Mesendoderm (in vitro differentiated cells): ENCODE measurements around the gene CNR1.

Experiments
- DNase-seq: peaks from one replicate; pipeline ENCODE4 v3.0.0; 2013
- H2AK5ac ChIP-seq: 2 replicates; pipeline ENCODE4 v1.6.1; 2013; ENCODE audit warnings: low read length, inconsistent platforms
- H2BK120ac ChIP-seq: 2 replicates; pipeline ENCODE4 v1.6.1; 2013; ENCODE audit warnings: low read depth, mild to moderate bottlenecking, low read length, moderate library complexity, mixed read lengths
- H2BK15ac ChIP-seq: replicated peaks from 2 replicates; pipeline ENCODE4 v1.6.1; 2013; ENCODE audit warnings: low read depth, mild to moderate bottlenecking, moderate library complexity
- H2BK5ac ChIP-seq: 2 replicates; pipeline ENCODE4 v1.6.1; 2013; ENCODE audit warnings: low read length, inconsistent platforms
- H3K18ac ChIP-seq: 2 replicates; pipeline ENCODE4 v1.6.1; 2013; ENCODE audit warnings: mild to moderate bottlenecking, low read length, mixed read lengths
- H3K23ac ChIP-seq: one replicate; pipeline ENCODE4 v1.6.1; 2013; ENCODE audit warnings: low read length
- H3K27ac ChIP-seq: 2 replicates; pipeline ENCODE4 v1.5.1; 2013; ENCODE audit warnings: low read depth, mild to moderate bottlenecking, inconsistent platforms, low read length, moderate library complexity
- H3K27me3 ChIP-seq: 2 replicates; pipeline ENCODE4 v1.6.1; 2013; ENCODE audit warnings: low read length, control low read depth, mild to moderate bottlenecking, inconsistent platforms; ENCODE audit not compliant: insufficient read depth, poor library complexity
- H3K36me3 ChIP-seq: 2 replicates; pipeline ENCODE4 v1.6.1; 2013; ENCODE audit warnings: low read length, inconsistent platforms; ENCODE audit not compliant: control insufficient read depth, insufficient read depth
- H3K4ac ChIP-seq: one replicate; pipeline ENCODE4 v1.6.1; 2013; ENCODE audit warnings: low read depth, mild to moderate bottlenecking, low read length, moderate library complexity
- H3K4me1 ChIP-seq: 2 replicates; pipeline ENCODE4 v1.6.1; 2013; ENCODE audit warnings: low read depth, low read length, inconsistent platforms; ENCODE audit not compliant: control insufficient read depth
- H3K4me2 ChIP-seq: 2 replicates; pipeline ENCODE4 v1.6.1; 2013; ENCODE audit warnings: low read length
- H3K4me3 ChIP-seq: 2 replicates; pipeline ENCODE4 v1.5.1; 2013; ENCODE audit warnings: mild to moderate bottlenecking, low read length
- H3K56ac ChIP-seq: one replicate; pipeline ENCODE4 v1.6.1; 2013; ENCODE audit warnings: low read length
- H3K79me1 ChIP-seq: 2 replicates; pipeline ENCODE4 v1.6.1; 2013; ENCODE audit warnings: low read length, inconsistent platforms
- H3K79me2 ChIP-seq: 2 replicates; pipeline ENCODE4 v1.6.1; 2013; ENCODE audit warnings: mild to moderate bottlenecking, low read length; ENCODE audit not compliant: control insufficient read depth, insufficient read depth
- H3K9ac ChIP-seq: 2 replicates; pipeline ENCODE4 v1.6.1; 2013; ENCODE audit warnings: low read length, inconsistent platforms
- H4K5ac ChIP-seq: one replicate; pipeline ENCODE4 v1.6.1; 2013; ENCODE audit warnings: low read length
- H4K8ac ChIP-seq: one replicate; pipeline ENCODE4 v1.6.1; 2013; ENCODE audit warnings: low read depth, mild to moderate bottlenecking, control low read depth, low read length, moderate library complexity
- WGBS: extraction: QIAGEN DNeasy Blood & Tissue Kit; methylation state at CpG from one replicate; pipeline ENCODE4 v1.1.7; 2013; ENCODE audit warnings: low lambda C conversion rate, missing lambda C conversion rate; ENCODE audit not compliant: insufficient coverage; ENCODE audit errors: extremely low coverage; 5-methylcytosine and 5-hydroxymethylcytosine counted together

CNR1 gene

DNA sequence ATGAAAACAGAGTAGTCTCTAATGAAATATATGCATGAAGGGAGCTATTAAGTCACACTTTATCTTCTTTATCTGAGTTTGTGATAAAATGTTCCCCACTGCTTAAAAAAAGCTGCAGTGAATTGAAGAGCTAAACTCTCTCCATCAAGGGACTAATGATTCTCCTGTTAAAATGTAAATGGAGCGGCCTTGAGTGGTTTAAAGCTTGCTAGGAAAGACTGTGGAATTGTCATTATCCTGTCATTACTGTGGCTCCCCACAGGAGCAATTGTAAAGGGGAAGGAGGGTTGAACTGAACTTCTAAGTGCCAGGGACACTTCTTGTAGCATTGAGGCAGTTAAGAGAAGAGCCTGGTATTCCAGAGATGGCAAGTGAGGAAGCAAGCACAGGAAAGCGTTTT lies 17.3 kb upstream of the CNR1 start:
- Histone ChIP-seq H2AK5ac (no peak overlapping the region), H3K18ac (no peak overlapping the region), H3K27ac (no peak overlapping the region), H3K4me3 (no peak overlapping the region), H3K4me1 (no peaks in the 10 kb centered on the region), H4K8ac (no peak overlapping the region), H2BK15ac (no peak overlapping the region), H3K4me2 (no peak overlapping the region), H3K56ac (no peak overlapping the region), H3K79me1 (no peaks in the 10 kb centered on the region), H3K27me3 (no peaks in the 10 kb centered on the region), H2BK5ac (no peak overlapping the region), H3K4ac (no peak overlapping the region), H3K9ac (no peak overlapping the region), H3K23ac (no peak overlapping the region), H2BK120ac (no peak overlapping the region), H3K79me2 (no peaks in the 10 kb centered on the region), H3K36me3 (no peaks in the 10 kb centered on the region), H4K5ac (no peak overlapping the region)
- DNase-seq: peak; percentile 14
- WGBS: no CpG with 5 or more reads among the region's 2 CpGs

DNA sequence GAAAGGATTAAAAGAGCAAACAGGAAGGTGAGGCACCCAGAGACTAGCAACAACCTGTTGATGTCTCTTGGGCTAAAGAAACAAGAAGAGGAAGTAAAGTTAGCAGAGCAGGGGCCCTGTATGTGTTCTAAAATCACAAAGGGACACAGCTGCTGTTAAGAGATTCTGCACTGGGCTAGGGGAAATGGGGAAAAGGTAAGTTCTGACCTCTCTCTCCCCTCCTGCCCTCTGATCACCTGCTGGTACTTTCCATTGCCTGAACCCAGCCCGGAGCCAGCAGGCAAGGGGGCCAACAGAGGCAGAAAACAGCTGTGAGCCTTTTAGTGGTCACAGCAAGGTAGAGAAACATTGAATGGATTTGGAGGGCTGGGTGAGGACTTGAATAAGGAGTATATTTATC lies 13.5 kb upstream of the CNR1 start:
- no CpG with 5 or more reads among the region's 1 CpG for WGBS
- Histone ChIP-seq H4K5ac (no peak overlapping the region), H3K9ac (no peak overlapping the region)

GRCh38 chr6:88177961-88178464 lies 11.9 kb upstream of the CNR1 start:
- Histone ChIP-seq H3K79me2 (no peaks in the 10 kb centered on the region), H3K27me3 (no peaks in the 10 kb centered on the region), H3K18ac (no peak overlapping the region), H3K9ac (no peak overlapping the region), H3K4ac (no peak overlapping the region), H2BK120ac (no peak overlapping the region), H4K8ac (no peak overlapping the region), H3K36me3 (no peaks in the 10 kb centered on the region), H3K4me2 (no peak overlapping the region), H3K79me1 (no peaks in the 10 kb centered on the region), H2BK15ac (no peak overlapping the region), H3K56ac (no peak overlapping the region), H2BK5ac (no peak overlapping the region), H2AK5ac (no peak overlapping the region), H3K4me1 (no peaks in the 10 kb centered on the region), H3K23ac (no peak overlapping the region), H3K4me3 (no peak overlapping the region), H3K27ac (no peak overlapping the region), H4K5ac (no peak overlapping the region)
- no CpG with 5 or more reads among the region's 3 CpGs for WGBS
- DNase-seq: peak; percentile 29

More for the DNA sequence above, 13.5 kb upstream of the CNR1 start:
- no peak overlapping the region for H3K56ac ChIP-seq
- H4K8ac ChIP-seq: no peak overlapping the region
- no peak overlapping the region for H3K4ac ChIP-seq
- H3K18ac ChIP-seq: no peak overlapping the region
- no peaks in the 10 kb centered on the region for H3K79me2 ChIP-seq
- peak; percentile 49 for DNase-seq
- no peaks in the 10 kb centered on the region for H3K36me3 ChIP-seq
- H3K27me3 ChIP-seq: no peaks in the 10 kb centered on the region
- no peaks in the 10 kb centered on the region for H3K4me1 ChIP-seq
- H3K79me1 ChIP-seq: no peaks in the 10 kb centered on the region
- no peak overlapping the region for H2BK15ac ChIP-seq
- no peak overlapping the region for H3K23ac ChIP-seq
- H2AK5ac ChIP-seq: no peak overlapping the region
- no peak overlapping the region for H3K4me2 ChIP-seq
- no peak overlapping the region for H2BK5ac ChIP-seq
- H3K27ac ChIP-seq: peak overlapping the region; percentile 37
- no peak overlapping the region for H3K4me3 ChIP-seq
- no peak overlapping the region for H2BK120ac ChIP-seq

DNA sequence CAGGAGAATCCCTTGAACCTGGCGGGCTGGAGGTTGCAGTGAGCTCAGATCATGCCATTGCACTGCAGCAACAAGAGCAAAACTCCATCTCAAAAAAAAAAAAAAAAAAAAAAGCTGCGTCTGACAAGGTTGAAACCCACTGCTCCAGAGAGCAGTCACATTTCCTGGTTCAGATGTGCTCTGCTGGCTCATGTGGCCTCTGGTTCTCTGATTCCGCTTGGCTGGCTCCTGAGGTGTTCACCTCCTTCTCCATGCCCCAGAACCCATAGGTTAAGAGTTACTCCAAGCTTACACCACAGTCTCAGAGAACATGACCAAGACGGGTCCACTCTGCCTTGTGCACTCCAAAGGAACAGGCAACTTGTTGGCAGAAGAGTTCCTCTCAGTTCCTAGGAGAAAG lies 8.8 kb upstream of the CNR1 start:
- H3K79me1 ChIP-seq: no peaks in the 10 kb centered on the region
- no peak overlapping the region for H3K27ac ChIP-seq
- no peaks in the 10 kb centered on the region for H3K27me3 ChIP-seq
- H4K5ac ChIP-seq: no peak overlapping the region
- no peak overlapping the region for H4K8ac ChIP-seq
- no CpG with 5 or more reads among the region's 4 CpGs for WGBS
- no peak overlapping the region for H2BK120ac ChIP-seq
- no peak for DNase-seq
- H3K23ac ChIP-seq: no peak overlapping the region
- H3K4me3 ChIP-seq: no peak overlapping the region
- H3K56ac ChIP-seq: no peak overlapping the region
- no peak overlapping the region for H2BK15ac ChIP-seq
- no peak overlapping the region for H2AK5ac ChIP-seq
- H3K4me2 ChIP-seq: no peak overlapping the region
- no peaks in the 10 kb centered on the region for H3K36me3 ChIP-seq
- no peaks in the 10 kb centered on the region for H3K4me1 ChIP-seq
- no peak overlapping the region for H2BK5ac ChIP-seq
- no peaks in the 10 kb centered on the region for H3K79me2 ChIP-seq
- no peak overlapping the region for H3K9ac ChIP-seq
- H3K18ac ChIP-seq: no peak overlapping the region
- no peak overlapping the region for H3K4ac ChIP-seq

DNA sequence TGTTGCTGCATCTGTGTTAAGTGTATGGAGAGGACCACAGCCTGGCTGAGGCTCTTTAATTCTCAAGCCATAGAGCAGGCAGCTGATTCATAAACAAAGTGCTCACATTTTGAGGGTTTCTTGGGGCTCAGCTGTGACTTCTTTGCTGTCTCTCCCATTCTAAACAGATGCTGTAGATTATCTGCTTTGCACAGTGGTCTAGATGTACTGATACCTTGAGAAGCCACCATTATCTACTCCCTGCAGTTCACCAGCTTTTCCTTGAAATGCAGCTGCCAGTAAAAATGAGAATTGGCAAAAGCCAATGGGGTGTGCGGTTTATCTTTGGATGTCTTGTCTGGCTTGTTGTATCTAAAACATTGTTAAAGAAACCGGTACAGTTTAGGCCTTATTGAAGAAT lies 5.2 kb upstream of the CNR1 start:
- Histone ChIP-seq H3K56ac (no peak overlapping the region), H4K5ac (no peak overlapping the region), H2BK15ac (no peak overlapping the region), H3K79me1 (no peaks in the 10 kb centered on the region), H3K4me2 (no peak overlapping the region), H2BK120ac (no peak overlapping the region), H3K18ac (no peak overlapping the region), H3K36me3 (no peaks in the 10 kb centered on the region), H2BK5ac (no peak overlapping the region), H3K79me2 (no peaks in the 10 kb centered on the region), H3K9ac (no peak overlapping the region), H3K4me1 (no peaks in the 10 kb centered on the region), H3K4me3 (no peak overlapping the region), H3K27me3 (peaks cover 16% of the 10 kb centered on the region), H2AK5ac (no peak overlapping the region), H4K8ac (no peak overlapping the region), H3K27ac (no peak overlapping the region), H3K4ac (no peak overlapping the region), H3K23ac (no peak overlapping the region)
- DNase-seq: no peak
- no CpG with 5 or more reads among the region's 2 CpGs for WGBS

- no peak overlapping the region for H3K9ac ChIP-seq
- no peak overlapping the region for H2BK15ac ChIP-seq
- no peak overlapping the region for H4K8ac ChIP-seq
- peaks cover 19% of the 10 kb centered on the region for H3K27me3 ChIP-seq
- no peaks in the 10 kb centered on the region for H3K79me2 ChIP-seq
- H2BK120ac ChIP-seq: no peak overlapping the region
- H3K56ac ChIP-seq: no peak overlapping the region
- no peak overlapping the region for H3K4ac ChIP-seq
- no peak overlapping the region for H3K27ac ChIP-seq
- no CpG with 5 or more reads among the region's 3 CpGs for WGBS
- H2AK5ac ChIP-seq: no peak overlapping the region
- DNase-seq: peak; percentile 24
- no peak overlapping the region for H3K4me2 ChIP-seq
- H3K79me1 ChIP-seq: no peaks in the 10 kb centered on the region
- H3K36me3 ChIP-seq: no peaks in the 10 kb centered on the region
- no peak overlapping the region for H3K18ac ChIP-seq
- H2BK5ac ChIP-seq: no peak overlapping the region
- peaks cover 2% of the 10 kb centered on the region for H3K4me1 ChIP-seq
- H3K23ac ChIP-seq: no peak overlapping the region
- no peak overlapping the region for H3K4me3 ChIP-seq
- H4K5ac ChIP-seq: no peak overlapping the region
Observed at GRCh38 chr6:88168362-88168761, 2.2 kb upstream of the CNR1 start.
